HG03097 (cell line): Measurements from ENCODE around the gene IFT43.

Experiments
- ATAC-seq: cut with Tn5 transposase; IDR thresholded peaks from one replicate; pipeline ENCODE4 v1.9.1; 2021; ENCODE audit not compliant: unreplicated experiment, low FRiP score

The IFT43 gene

GRCh38 chr14:76067536-76067935 is 82.0 kb downstream of the IFT43 start:
- ATAC-seq: no peak

DNA sequence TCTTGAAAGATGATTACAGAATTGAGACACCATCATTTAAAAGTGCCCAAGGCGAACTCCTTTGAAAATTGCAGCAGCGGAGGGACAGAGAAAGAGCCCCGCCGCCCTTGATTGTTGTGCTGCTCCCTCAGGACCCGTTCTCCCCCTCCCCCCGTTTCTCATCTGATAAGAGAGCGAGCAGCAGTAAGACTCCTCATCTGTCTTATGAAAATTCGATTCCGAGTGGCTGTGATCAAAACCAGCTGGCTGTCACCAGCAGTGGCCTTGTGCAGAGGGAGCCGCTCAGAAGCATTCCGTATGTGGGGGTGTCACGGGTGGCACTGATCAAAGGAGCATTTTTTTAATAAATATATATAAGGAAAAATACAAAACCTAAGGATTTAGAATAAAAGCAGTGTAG is 88.2 kb downstream of the IFT43 start:
- no peak for ATAC-seq

GRCh38 chr14:76077340-76077739 is 91.8 kb downstream of the IFT43 start:
- ATAC-seq: no peak

GRCh38 chr14:76078501-76078900 is 92.9 kb downstream of the IFT43 start:
- no peak for ATAC-seq

DNA sequence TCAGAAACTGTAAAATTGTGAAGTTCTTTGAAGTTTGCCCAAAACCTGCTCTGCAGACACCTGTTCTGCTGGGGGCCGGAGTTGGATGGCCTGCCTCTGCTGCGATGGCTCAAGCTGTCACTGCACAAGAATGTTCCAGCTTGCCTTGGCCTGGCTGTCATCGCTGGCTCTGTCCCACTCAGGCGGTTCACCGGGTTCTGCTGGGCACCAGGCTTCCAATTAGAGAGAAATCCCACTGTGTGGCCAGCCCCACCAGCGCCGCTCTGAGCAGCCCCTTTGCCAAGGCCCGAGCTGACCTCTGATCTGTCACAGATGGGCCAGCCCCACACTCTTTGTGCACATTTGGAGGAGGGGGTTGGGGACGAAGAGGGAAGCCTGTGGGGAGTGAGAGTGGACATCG is 94.5 kb downstream of the IFT43 start:
- no peak for ATAC-seq

DNA sequence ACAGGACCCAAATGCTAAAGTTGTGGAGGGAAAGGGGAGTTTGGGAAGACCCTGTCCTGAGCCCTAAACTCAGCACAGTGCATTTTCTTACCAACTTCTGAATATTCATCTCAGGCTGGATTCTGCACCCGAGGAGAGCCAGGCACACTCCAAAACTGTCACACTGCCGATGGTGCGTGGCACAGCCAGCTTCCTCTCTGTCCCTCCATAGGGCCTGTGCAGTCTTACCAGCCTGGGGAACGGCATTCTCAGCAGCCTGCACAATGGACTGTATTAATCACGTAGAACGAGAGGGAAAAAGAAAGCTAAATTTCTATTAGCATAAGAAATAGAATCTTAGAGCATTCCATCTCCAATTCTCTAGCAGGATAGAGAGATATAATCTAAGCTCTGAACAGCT is 94.9 kb downstream of the IFT43 start:
- no peak for ATAC-seq

GRCh38 chr14:76081642-76082041 is 96.1 kb downstream of the IFT43 start:
- no peak for ATAC-seq

- ATAC-seq: no peak
These were observed 98.5 kb downstream of the IFT43 start for GRCh38 chr14:76083796-76084765.

DNA sequence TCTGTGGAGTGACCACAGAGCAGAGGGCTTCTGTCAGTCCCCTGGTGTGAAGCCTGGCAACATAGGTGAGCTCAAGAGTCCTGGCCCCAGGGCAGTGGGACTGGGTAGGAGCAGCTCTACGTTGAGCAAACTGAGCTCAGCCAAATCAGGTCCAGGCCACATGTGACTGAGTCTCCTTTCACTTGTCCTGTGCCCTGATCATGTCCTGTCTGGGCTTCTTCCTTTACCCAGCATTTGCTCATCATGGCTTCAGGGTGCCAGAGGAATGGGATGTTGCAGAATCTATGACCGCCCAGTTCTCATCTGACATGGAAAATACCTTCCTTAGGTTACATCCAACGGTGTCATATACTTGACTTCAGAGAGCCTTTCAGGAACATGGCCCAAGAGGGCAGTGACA is 99.8 kb downstream of the IFT43 start:
- no peak for ATAC-seq

- ATAC-seq: no peak
These were observed 101.1 kb downstream of the IFT43 start for GRCh38 chr14:76086636-76087035.

- no peak for ATAC-seq
These were observed 102.8 kb downstream of the IFT43 start for GRCh38 chr14:76088326-76088725.

DNA sequence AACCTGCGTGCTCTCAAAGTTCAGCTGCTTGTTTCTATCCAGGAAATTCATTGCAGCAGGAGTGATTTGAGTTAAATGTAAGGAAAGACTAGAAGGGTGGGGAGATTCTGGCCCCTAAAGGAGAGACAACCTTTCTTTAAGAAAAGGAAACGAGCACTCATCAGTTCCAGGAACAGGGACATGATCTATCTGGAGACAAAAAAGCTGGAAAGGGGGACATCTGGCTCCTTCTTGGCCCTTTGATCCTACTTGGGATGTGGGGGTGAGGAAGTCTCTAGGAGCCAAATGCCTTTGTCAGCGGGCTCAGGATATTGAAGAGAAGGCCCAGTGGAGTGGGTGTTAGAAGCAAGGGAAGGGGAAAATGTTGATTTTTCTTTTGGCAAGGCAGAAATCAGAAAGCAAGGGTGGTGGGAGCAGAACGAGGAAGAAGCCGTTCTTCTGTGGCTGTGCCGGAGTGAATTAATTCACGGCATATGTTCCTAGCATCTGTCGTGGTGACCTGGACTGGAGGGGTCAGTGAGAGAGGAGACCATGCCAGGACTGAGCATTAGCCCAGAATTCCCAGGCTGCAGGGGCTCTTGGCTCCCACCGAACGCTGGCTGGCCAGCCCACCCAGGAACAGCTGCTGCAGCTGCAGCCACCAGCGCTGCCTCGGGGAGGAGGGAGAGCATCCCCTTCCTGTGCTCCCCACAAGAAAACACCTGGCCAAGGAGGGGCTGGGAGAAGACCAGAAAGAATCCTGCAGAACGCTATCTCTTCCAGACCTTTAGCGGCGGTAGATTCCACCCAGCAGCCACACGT is 103.4 kb downstream of the IFT43 start:
- no peak for ATAC-seq

- no peak for ATAC-seq
These were observed 104.0 kb downstream of the IFT43 start for GRCh38 chr14:76089575-76089974.

DNA sequence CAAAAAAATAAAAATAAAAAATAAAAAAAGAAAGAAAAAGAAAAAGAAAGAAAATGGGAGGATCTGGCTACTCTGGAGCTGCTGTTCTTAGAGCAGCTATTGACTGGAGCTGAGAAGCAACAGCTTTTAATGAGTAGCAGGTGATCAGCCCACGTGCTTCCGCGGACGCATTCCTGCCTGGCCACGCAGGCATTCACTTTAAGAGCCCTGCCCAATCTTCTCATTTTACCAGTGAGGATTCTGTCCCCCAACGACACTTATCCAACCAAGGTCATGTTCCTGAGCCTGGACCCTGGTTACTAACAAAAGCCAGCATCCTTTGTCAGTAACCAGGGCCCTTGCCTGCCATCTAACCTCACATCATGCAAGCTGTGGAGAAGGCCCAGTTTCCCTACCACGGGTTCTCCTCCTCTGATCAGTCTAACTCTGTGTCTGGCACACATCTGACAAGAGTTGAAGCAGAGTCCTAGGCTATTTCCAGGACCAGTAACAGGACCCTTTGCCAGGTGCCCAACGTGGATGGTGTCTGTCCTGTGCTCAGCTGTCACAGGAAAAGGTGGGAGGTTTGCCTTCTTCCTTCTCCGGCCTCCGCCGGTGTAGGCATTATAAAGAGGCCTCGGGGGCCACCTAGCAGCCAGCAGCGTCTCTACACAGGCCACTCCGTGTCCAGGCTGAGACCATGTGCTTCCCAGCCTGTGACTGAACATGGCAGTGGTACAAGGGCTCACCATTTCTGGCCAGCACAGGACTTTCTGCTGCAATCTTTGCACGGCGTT is 105.2 kb downstream of the IFT43 start:
- no peak for ATAC-seq

- ATAC-seq: no peak
These were observed 107.5 kb downstream of the IFT43 start for GRCh38 chr14:76093077-76093476.

DNA sequence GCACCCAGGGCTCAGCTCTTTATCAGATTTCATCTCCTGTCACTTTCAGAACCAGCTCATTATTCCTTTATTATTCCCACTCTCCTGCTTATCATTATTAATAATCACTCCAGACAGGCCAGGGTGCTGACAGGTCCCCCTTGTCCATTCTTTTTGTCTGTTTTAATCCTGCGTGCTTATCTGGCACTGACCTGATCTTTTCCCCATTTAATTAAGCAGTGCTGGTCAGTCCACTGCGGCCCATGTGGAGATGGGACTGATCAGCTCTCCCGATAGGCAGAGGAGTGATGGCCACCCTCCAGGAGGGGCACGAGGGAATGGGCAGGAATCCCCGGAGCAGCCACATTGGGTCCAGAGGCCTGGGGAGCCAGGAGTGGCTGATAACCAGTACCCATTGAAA is 110.7 kb downstream of the IFT43 start:
- no peak for ATAC-seq

GRCh38 chr14:76097547-76097946 is 112.0 kb downstream of the IFT43 start:
- no peak for ATAC-seq

- no peak for ATAC-seq
These were observed 112.5 kb downstream of the IFT43 start for GRCh38 chr14:76098047-76098446.

DNA sequence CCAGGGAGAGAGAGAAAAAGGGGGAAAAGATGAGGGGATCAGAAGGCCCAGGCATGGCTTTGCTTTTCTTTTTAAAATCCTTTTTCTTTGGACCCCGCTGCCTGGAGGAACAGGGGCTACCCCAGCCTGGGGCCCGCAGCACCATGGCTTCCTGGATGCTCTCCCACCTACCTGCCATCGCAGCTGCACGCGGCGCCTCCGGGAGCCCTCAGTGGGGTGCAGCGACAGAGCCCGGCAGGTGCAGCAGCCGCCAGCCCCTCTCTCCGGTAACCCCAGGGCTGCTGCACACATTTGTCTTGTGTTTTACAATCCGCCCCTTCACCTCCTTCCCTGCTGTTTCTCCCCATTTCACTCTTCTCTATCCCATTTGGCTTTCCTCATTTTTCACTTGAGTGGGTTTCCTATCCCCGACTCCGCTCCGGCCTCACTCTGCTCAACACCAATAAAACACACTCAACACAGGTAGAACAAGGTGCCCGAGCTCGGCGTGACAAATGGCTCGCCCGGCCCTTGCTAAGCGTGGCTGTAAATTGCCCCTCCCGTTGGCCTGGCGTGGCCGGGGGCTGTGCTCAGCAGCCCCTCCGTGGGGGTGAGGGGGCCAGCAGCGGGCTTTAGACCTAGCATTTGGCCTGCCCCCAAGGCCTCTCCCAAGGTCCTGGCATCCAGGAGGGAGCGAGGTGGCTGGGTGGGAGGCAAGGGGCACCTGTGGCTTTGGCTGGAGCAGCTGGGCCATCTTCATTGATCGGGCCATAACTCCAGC is 113.5 kb downstream of the IFT43 start:
- no peak for ATAC-seq

GRCh38 chr14:76100236-76100635 is 114.7 kb downstream of the IFT43 start:
- ATAC-seq: no peak
